ENCODE results near the gene ARIH1.
"Not testable (repeated sequence)": the region's sequence is repeated elsewhere in the genome, so short reads cannot be mapped to it uniquely, and the experiment has no call there.

ARIH1 gene

DNA sequence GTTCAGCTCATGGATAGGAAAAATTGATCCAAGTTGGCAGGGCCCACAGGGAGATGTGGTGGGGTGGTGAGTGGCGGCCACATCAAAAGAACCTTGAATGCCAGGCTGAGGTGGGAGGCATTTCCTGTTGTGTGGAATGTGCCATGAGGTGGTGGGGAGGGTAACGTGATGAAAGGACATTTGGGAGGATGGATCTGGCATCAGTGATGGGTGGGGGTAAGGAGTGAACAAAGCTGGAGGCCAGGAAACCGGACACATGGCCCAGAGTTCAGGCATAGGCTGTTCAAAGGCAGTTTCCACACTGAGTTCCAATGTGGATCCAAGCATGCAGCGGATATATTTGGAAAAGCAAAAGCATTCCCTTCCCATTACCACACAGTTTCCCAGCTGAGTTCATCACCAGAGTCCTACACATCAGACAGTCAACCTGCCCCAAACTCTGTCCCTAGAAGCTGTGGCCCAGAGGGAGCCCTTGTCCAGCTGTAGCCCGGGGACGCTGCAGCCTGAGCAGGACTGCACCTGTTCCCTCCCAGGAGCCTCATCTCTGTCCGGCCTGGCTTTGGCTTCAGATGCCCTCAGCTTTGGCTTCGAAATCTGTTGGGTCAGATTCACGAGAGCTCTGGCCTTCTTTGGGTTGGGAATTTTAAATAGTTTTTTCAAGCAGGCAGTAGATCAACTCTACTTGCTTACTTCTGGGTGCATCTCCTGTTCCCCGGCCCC, 142.5 kb downstream of the ARIH1 start:
- no peaks in the 10 kb centered on the region for H4K20me1 ChIP-seq (ENCODE audit: insufficient read depth)
- peak overlapping the region; percentile 47 for H3K4me2 ChIP-seq
- H3K4me1 ChIP-seq (ENCODE audit: low read depth, poor library complexity, severe bottlenecking): peaks cover 18% of the 10 kb centered on the region
- no peak overlapping the region for H3K4me3 ChIP-seq (IDR thresholded peaks at IDR 0.05; ENCODE audit: insufficient read depth, low read depth, low read length)
- no peaks in the 10 kb centered on the region for H3K36me3 ChIP-seq (ENCODE audit: insufficient read depth)
- TF ChIP-seq, protein P1, sequence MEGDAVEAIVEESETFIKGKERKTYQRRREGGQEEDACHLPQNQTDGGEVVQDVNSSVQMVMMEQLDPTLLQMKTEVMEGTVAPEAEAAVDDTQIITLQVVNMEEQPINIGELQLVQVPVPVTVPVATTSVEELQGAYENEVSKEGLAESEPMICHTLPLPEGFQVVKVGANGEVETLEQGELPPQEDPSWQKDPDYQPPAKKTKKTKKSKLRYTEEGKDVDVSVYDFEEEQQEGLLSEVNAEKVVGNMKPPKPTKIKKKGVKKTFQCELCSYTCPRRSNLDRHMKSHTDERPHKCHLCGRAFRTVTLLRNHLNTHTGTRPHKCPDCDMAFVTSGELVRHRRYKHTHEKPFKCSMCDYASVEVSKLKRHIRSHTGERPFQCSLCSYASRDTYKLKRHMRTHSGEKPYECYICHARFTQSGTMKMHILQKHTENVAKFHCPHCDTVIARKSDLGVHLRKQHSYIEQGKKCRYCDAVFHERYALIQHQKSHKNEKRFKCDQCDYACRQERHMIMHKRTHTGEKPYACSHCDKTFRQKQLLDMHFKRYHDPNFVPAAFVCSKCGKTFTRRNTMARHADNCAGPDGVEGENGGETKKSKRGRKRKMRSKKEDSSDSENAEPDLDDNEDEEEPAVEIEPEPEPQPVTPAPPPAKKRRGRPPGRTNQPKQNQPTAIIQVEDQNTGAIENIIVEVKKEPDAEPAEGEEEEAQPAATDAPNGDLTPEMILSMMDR (conservative IDR thresholded peaks at IDR 0.05; ENCODE audit: low read depth, low read length): no peak
- peak overlapping the region; percentile 50; the same call in 1 of the 2 replicates for H2AFZ ChIP-seq (ENCODE audit: low read depth)
- peak overlapping the region; percentile 43 for H3K27ac ChIP-seq
- no peaks in the 10 kb centered on the region for H3K27me3 ChIP-seq (ENCODE audit: insufficient read depth, low read depth)
- H3K9ac ChIP-seq: no peak overlapping the region
- H3K79me2 ChIP-seq (ENCODE audit: insufficient read depth, low read depth): no peaks in the 10 kb centered on the region

DNA sequence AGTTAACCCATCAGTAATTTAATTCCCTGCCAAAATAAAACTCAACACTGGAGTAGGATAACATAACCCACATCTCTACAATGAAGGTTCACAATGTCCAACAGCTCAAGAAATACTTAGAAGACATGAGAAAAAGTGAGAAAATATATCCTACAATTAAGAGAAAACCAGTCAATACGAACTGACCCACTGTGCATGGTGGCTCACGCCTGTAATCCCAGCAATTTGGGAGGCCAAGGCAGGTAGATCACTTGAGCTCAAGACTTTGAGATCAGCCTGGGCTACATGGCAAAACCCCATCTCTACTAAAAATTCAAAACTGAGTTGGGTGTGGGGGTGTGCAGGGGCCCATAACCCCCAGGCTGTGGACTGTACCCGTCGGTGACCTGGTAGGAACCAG, 149.7 kb downstream of the ARIH1 start:
- H4K20me1 ChIP-seq (ENCODE audit: insufficient read depth); H2AFZ ChIP-seq (ENCODE audit: low read depth); H3K4me1 ChIP-seq (ENCODE audit: low read depth, poor library complexity, severe bottlenecking); H3K4me2 ChIP-seq; H3K79me2 ChIP-seq (ENCODE audit: insufficient read depth, low read depth); H3K27ac ChIP-seq; H3K36me3 ChIP-seq (ENCODE audit: insufficient read depth); H3K9ac ChIP-seq; H3K4me3 ChIP-seq (IDR thresholded peaks at IDR 0.05; ENCODE audit: insufficient read depth, low read depth, low read length); H3K27me3 ChIP-seq (ENCODE audit: insufficient read depth, low read depth): not testable (repeated sequence)

DNA sequence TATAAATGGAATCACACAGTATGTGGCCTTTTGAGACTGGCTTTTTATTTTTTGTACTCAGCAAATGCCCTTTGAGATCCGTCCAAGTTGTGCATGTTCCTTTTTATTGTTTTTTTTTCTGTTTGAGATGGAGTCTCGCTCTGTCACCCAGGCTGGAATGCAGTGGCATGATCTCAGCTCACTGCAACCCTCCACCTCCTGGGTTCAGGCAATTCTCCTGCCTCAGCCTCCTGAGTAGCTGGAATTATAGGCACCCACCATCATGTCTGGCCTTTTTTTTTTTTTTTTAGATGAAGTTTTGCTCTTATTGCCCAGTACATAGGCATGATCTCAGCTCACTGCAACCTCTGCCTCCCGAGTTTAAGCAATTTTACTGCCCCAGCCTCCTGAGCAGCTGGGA, 152.0 kb downstream of the ARIH1 start:
- not testable (repeated sequence) for H2AFZ ChIP-seq (ENCODE audit: low read depth); H3K27me3 ChIP-seq (ENCODE audit: insufficient read depth, low read depth); H3K4me2 ChIP-seq; H4K20me1 ChIP-seq (ENCODE audit: insufficient read depth); H3K36me3 ChIP-seq (ENCODE audit: insufficient read depth); H3K9ac ChIP-seq; H3K27ac ChIP-seq; H3K4me1 ChIP-seq (ENCODE audit: low read depth, poor library complexity, severe bottlenecking); H3K79me2 ChIP-seq (ENCODE audit: insufficient read depth, low read depth); H3K4me3 ChIP-seq (IDR thresholded peaks at IDR 0.05; ENCODE audit: insufficient read depth, low read depth, low read length)

DNA sequence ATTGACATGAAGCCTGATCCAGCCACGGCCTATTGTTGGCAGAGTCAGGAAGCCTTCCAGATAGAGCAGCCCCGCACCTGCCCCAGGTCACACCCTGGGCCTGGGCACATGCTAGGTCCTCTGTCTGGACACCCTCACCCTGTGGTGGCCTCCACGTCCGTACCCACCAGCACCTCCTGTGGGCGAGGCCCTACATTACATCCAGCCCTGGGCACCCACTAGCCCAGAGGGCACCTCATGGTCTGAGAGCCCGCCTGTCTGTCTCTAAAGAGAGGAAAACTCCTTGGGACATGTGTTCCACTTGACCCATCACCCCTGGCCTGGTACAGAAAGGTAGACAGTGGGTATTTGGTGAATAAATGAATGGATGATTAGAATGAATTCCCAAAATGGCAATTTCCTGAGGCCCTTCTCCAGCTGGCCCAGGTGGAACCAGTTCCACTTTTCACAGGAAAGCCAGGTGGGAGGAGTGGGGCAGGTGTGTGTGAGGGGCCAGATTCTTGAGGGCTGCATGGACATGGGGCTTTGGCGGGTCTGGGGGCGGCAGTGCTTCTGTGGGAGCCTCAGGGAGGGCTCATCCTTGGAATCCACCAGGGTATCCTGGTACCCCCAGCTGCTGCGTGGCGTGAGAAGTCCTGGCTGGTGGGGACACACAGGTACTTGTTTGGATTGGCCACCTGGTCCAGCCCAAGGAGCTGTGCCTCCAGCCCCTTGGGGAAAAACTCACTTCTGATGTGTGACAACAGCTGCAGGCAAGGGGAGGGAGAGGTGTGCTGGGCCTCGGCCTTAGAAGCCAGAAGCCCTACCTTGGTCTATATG, 154.3 kb downstream of the ARIH1 start:
- H3K27me3 ChIP-seq (ENCODE audit: insufficient read depth, low read depth); H3K4me2 ChIP-seq; H2AFZ ChIP-seq (ENCODE audit: low read depth); H3K4me3 ChIP-seq (IDR thresholded peaks at IDR 0.05; ENCODE audit: insufficient read depth, low read depth, low read length); H3K79me2 ChIP-seq (ENCODE audit: insufficient read depth, low read depth); H3K27ac ChIP-seq; H3K4me1 ChIP-seq (ENCODE audit: low read depth, poor library complexity, severe bottlenecking); H3K9ac ChIP-seq; H3K36me3 ChIP-seq (ENCODE audit: insufficient read depth); H4K20me1 ChIP-seq (ENCODE audit: insufficient read depth): not testable (repeated sequence)

DNA sequence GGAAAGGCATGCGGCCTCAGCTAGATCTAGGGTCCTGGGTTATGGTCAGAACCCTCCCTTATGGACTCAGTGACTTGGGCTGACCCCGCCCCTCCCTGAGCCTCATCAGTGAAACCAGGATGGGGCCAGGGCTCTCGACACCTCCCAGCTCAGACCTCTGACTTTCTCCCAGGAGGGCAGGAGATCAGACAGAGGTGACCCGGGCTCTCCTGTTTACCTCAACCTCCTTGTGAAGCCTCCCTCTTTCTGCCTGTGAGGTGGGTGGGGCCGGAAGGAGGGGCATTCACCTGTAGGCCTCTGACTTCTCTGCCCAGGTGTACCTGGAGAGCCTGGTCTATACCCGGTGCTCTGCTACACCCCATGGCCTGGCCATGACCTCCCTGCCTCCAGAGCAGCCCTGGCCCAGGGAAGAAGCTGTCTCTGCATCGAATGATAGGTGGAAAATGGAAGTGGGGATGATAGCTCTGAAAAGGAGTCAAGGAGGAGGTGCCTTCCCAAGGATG, 155.0 kb downstream of the ARIH1 start:
- not testable (repeated sequence) for H3K4me3 ChIP-seq (IDR thresholded peaks at IDR 0.05; ENCODE audit: insufficient read depth, low read depth, low read length); H3K9ac ChIP-seq; H3K79me2 ChIP-seq (ENCODE audit: insufficient read depth, low read depth); H4K20me1 ChIP-seq (ENCODE audit: insufficient read depth); H3K4me1 ChIP-seq (ENCODE audit: low read depth, poor library complexity, severe bottlenecking); H3K27ac ChIP-seq; H3K4me2 ChIP-seq; H3K27me3 ChIP-seq (ENCODE audit: insufficient read depth, low read depth); H3K36me3 ChIP-seq (ENCODE audit: insufficient read depth); H2AFZ ChIP-seq (ENCODE audit: low read depth)

DNA sequence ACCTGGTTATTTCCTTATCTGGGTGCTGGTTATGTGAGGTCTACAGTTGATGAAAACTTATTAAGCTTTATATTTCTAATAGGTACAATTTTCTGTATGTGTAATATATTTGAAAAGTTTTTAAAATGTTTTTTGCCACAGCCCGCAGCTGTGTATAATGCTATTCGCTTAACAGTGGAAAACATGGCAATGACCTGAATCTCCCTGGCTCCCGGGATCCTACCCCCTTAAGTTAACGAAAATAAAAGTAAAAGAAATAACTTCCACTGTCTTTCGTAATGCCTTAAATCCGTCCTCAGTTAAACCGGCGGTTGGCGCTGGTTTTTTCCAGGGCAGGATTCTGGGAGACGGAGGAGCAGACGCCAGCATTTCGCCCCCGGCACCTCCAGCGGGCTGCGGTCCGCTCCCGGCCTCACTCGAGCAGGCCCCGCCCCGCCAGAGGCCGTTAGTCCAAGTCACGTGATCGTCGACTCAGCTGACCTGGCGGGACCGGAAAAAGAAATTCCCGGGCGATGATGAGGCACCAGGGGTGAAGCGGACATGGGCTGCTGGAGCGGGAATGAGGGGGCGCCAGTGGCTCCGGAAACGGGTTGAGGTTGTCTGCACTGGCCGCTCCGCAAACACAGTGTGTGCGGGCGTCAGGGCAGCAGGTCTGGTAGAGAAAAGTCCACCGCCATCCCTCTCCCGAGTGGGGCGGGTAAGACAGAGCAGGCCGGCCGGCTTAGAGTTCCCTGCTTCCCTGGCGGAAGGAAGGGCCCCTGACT, 162.6 kb downstream of the ARIH1 start:
- H3K4me1 ChIP-seq (ENCODE audit: low read depth, poor library complexity, severe bottlenecking); H2AFZ ChIP-seq (ENCODE audit: low read depth); H3K4me3 ChIP-seq (IDR thresholded peaks at IDR 0.05; ENCODE audit: insufficient read depth, low read depth, low read length); H3K79me2 ChIP-seq (ENCODE audit: insufficient read depth, low read depth); H3K4me2 ChIP-seq; H3K9ac ChIP-seq; H3K36me3 ChIP-seq (ENCODE audit: insufficient read depth); H4K20me1 ChIP-seq (ENCODE audit: insufficient read depth); H3K27ac ChIP-seq; H3K27me3 ChIP-seq (ENCODE audit: insufficient read depth, low read depth): not testable (repeated sequence)

DNA sequence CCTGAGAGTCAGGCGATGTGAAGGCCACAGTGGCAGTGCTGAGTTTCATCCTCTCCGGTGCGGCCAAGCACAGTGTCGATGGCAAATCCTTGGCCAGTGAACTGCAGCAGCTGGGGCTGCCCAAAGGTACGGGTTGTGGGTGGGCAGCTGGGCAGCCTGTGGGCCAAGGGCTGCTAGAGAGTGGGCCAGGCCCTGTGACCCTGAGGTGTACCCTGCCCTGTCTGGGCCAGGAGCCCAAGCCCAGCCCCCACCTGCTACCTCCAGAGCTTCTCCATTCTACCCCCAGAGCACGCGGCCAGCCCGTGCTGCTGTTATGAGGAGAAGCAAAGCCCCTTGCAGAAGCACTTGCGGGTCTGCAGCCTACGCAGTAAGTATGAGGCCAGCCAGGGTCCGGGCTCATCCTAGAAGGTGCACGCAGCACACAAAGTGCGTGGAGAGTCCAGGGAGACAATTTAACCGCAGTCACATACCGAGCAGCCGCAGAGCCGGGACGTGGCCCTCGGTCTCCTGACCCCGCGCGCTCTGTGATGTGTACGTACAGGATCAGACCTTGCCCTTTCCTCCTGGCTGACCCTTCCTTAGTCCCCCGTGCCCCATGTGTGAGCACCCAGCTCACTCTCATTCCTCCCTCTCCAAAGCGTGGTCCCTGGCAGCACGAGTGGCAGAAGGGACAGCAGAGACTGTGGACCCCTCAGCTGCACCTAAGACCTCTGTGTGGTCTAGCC, 165.8 kb downstream of the ARIH1 start:
- not testable (repeated sequence) for H3K36me3 ChIP-seq (ENCODE audit: insufficient read depth); H2AFZ ChIP-seq (ENCODE audit: low read depth); H3K27me3 ChIP-seq (ENCODE audit: insufficient read depth, low read depth); H4K20me1 ChIP-seq (ENCODE audit: insufficient read depth); H3K27ac ChIP-seq; H3K9ac ChIP-seq; H3K79me2 ChIP-seq (ENCODE audit: insufficient read depth, low read depth); H3K4me1 ChIP-seq (ENCODE audit: low read depth, poor library complexity, severe bottlenecking); H3K4me3 ChIP-seq (IDR thresholded peaks at IDR 0.05; ENCODE audit: insufficient read depth, low read depth, low read length); H3K4me2 ChIP-seq

DNA sequence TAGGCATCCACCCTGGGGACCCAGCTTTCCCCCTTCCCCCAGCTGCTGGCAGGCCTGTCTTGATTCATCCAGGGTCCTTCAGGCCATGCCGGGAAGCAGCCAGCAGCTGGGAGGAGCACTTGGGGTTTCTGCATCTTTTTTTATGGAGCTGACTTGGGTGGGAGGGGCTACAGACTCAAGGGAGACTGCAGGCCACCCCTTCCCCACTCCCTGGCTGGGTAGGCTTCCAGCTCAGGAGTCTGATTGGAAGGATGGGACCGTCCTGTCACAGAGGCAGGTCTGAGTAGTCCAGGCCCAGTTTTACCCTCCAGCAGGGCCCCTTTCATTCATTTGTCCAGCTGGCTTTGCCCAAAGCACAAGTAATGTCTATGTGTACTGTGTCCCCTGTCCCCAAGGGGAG, 168.1 kb downstream of the ARIH1 start:
- not testable (repeated sequence) for H3K36me3 ChIP-seq (ENCODE audit: insufficient read depth); H3K4me1 ChIP-seq (ENCODE audit: low read depth, poor library complexity, severe bottlenecking); H3K4me2 ChIP-seq; H2AFZ ChIP-seq (ENCODE audit: low read depth); H3K9ac ChIP-seq; H3K27me3 ChIP-seq (ENCODE audit: insufficient read depth, low read depth); H3K27ac ChIP-seq; H4K20me1 ChIP-seq (ENCODE audit: insufficient read depth); H3K79me2 ChIP-seq (ENCODE audit: insufficient read depth, low read depth); H3K4me3 ChIP-seq (IDR thresholded peaks at IDR 0.05; ENCODE audit: insufficient read depth, low read depth, low read length)
